GM21737 (cell line): ENCODE measurements around the gene SLC25A33.
"Not testable (repeated sequence)": the region's sequence is repeated elsewhere in the genome, so short reads cannot be mapped to it uniquely, and the experiment has no call there.

ENCODE experiments used
- ATAC-seq: cut with Tn5 transposase; IDR thresholded peaks from one replicate; pipeline ENCODE4 v1.9.1; 2021; ENCODE audit warnings: mild to moderate bottlenecking, moderate library complexity; ENCODE audit not compliant: unreplicated experiment

Gene SLC25A33

GRCh38 chr1:9618909-9619679, 79.8 kb downstream of the SLC25A33 start:
- no peak for ATAC-seq

GRCh38 chr1:9621032-9621431, 81.8 kb downstream of the SLC25A33 start:
- ATAC-seq, result no peak

- ATAC-seq, result no peak
Observed at GRCh38 chr1:9624081-9624480, 84.8 kb downstream of the SLC25A33 start.

- ATAC-seq, result not testable (repeated sequence)
Observed at GRCh38 chr1:9625030-9625429, 85.8 kb downstream of the SLC25A33 start.

GRCh38 chr1:9626201-9626608, 86.9 kb downstream of the SLC25A33 start:
- no peak for ATAC-seq

GRCh38 chr1:9628541-9629444, 89.5 kb downstream of the SLC25A33 start:
- no peak for ATAC-seq

GRCh38 chr1:9629445-9630201, 90.4 kb downstream of the SLC25A33 start:
- peak; percentile 29 for ATAC-seq

GRCh38 chr1:9630331-9631111, 91.3 kb downstream of the SLC25A33 start:
- no peak for ATAC-seq

- no peak for ATAC-seq
Observed at GRCh38 chr1:9631613-9632012, 92.3 kb downstream of the SLC25A33 start.

- ATAC-seq, result no peak
Observed at GRCh38 chr1:9633493-9633892, 94.2 kb downstream of the SLC25A33 start.

- no peak for ATAC-seq
Observed at GRCh38 chr1:9634582-9634981, 95.3 kb downstream of the SLC25A33 start.
